ENCODE measurements around the gene DPYSL5.

DPYSL5 gene

GRCh38 chr2:26897807-26898479, 50.0 kb downstream of the DPYSL5 start:
- Mint-ChIP-seq H3K9me3 (no peaks in the 10 kb centered on the region), H3K4me1 (ENCODE audit: low read depth) (no peaks in the 10 kb centered on the region), H3K27me3 (ENCODE audit: low read depth) (peaks cover 21% of the 10 kb centered on the region), H3K36me3 (ENCODE audit: low read depth) (no peaks in the 10 kb centered on the region), H3K4me3 (no peak overlapping the region), H3K27ac (no peak overlapping the region)

- Mint-ChIP-seq H3K4me1 (ENCODE audit: low read depth) (no peaks in the 10 kb centered on the region), H3K27ac (no peak overlapping the region), H3K4me3 (no peak overlapping the region), H3K36me3 (ENCODE audit: low read depth) (no peaks in the 10 kb centered on the region), H3K9me3 (no peaks in the 10 kb centered on the region), H3K27me3 (ENCODE audit: low read depth) (peaks cover 21% of the 10 kb centered on the region)
Observed at GRCh38 chr2:26898480-26899078, 50.6 kb downstream of the DPYSL5 start.

GRCh38 chr2:26899500-26900164, 51.7 kb downstream of the DPYSL5 start:
- peaks cover 17% of the 10 kb centered on the region for H3K27me3 Mint-ChIP-seq (ENCODE audit: low read depth)
- no peak overlapping the region for H3K4me3 Mint-ChIP-seq
- H3K36me3 Mint-ChIP-seq (ENCODE audit: low read depth): no peaks in the 10 kb centered on the region
- H3K27ac Mint-ChIP-seq: no peak overlapping the region
- no peaks in the 10 kb centered on the region for H3K4me1 Mint-ChIP-seq (ENCODE audit: low read depth)
- no peaks in the 10 kb centered on the region for H3K9me3 Mint-ChIP-seq

GRCh38 chr2:26900831-26901321, 52.9 kb downstream of the DPYSL5 start:
- Mint-ChIP-seq H3K36me3 (ENCODE audit: low read depth) (no peaks in the 10 kb centered on the region), H3K9me3 (no peaks in the 10 kb centered on the region), H3K27ac (no peak overlapping the region), H3K4me1 (ENCODE audit: low read depth) (no peaks in the 10 kb centered on the region), H3K27me3 (ENCODE audit: low read depth) (peaks cover 17% of the 10 kb centered on the region), H3K4me3 (no peak overlapping the region)

- H3K4me3 Mint-ChIP-seq: no peak overlapping the region
- H3K4me1 Mint-ChIP-seq (ENCODE audit: low read depth): no peaks in the 10 kb centered on the region
- no peaks in the 10 kb centered on the region for H3K36me3 Mint-ChIP-seq (ENCODE audit: low read depth)
- peaks cover 16% of the 10 kb centered on the region for H3K27me3 Mint-ChIP-seq (ENCODE audit: low read depth)
- no peaks in the 10 kb centered on the region for H3K9me3 Mint-ChIP-seq
- H3K27ac Mint-ChIP-seq: no peak overlapping the region
Observed at GRCh38 chr2:26901326-26902183, 53.6 kb downstream of the DPYSL5 start.

- H3K9me3 Mint-ChIP-seq: no peaks in the 10 kb centered on the region
- H3K36me3 Mint-ChIP-seq (ENCODE audit: low read depth): no peaks in the 10 kb centered on the region
- no peak overlapping the region for H3K4me3 Mint-ChIP-seq
- no peak overlapping the region for H3K27ac Mint-ChIP-seq
- H3K27me3 Mint-ChIP-seq (ENCODE audit: low read depth): peaks cover 13% of the 10 kb centered on the region
- no peaks in the 10 kb centered on the region for H3K4me1 Mint-ChIP-seq (ENCODE audit: low read depth)
Observed at GRCh38 chr2:26903676-26904075, 55.7 kb downstream of the DPYSL5 start.

GRCh38 chr2:26904839-26905238, 56.9 kb downstream of the DPYSL5 start:
- no peaks in the 10 kb centered on the region for H3K9me3 Mint-ChIP-seq

GRCh38 chr2:26905341-26906198, 57.6 kb downstream of the DPYSL5 start:
- Mint-ChIP-seq H3K4me3 (no peak overlapping the region), H3K9me3 (no peaks in the 10 kb centered on the region), H3K4me1 (ENCODE audit: low read depth) (no peaks in the 10 kb centered on the region), H3K27ac (no peak overlapping the region), H3K27me3 (ENCODE audit: low read depth) (peaks cover 22% of the 10 kb centered on the region), H3K36me3 (ENCODE audit: low read depth) (no peaks in the 10 kb centered on the region)

More at GRCh38 chr2:26904839-26905238, 56.9 kb downstream of the DPYSL5 start:
- Mint-ChIP-seq H3K36me3 (ENCODE audit: low read depth) (no peaks in the 10 kb centered on the region), H3K27ac (no peak overlapping the region), H3K4me1 (ENCODE audit: low read depth) (no peaks in the 10 kb centered on the region), H3K4me3 (no peak overlapping the region), H3K27me3 (ENCODE audit: low read depth) (peaks cover 17% of the 10 kb centered on the region)

GRCh38 chr2:26907416-26907815, 59.5 kb downstream of the DPYSL5 start:
- Mint-ChIP-seq H3K4me3 (no peak overlapping the region), H3K27me3 (ENCODE audit: low read depth) (peaks cover 29% of the 10 kb centered on the region), H3K4me1 (ENCODE audit: low read depth) (no peaks in the 10 kb centered on the region), H3K36me3 (ENCODE audit: low read depth) (no peaks in the 10 kb centered on the region), H3K9me3 (no peaks in the 10 kb centered on the region), H3K27ac (no peak overlapping the region)

- no peaks in the 10 kb centered on the region for H3K9me3 Mint-ChIP-seq
- H3K27ac Mint-ChIP-seq: no peak overlapping the region
- H3K4me3 Mint-ChIP-seq: no peak overlapping the region
- peaks cover 30% of the 10 kb centered on the region for H3K27me3 Mint-ChIP-seq (ENCODE audit: low read depth)
- no peaks in the 10 kb centered on the region for H3K36me3 Mint-ChIP-seq (ENCODE audit: low read depth)
- H3K4me1 Mint-ChIP-seq (ENCODE audit: low read depth): no peaks in the 10 kb centered on the region
Observed at GRCh38 chr2:26910176-26910575, 62.2 kb downstream of the DPYSL5 start.

- H3K27ac Mint-ChIP-seq: no peak overlapping the region
- no peaks in the 10 kb centered on the region for H3K4me1 Mint-ChIP-seq (ENCODE audit: low read depth)
- no peaks in the 10 kb centered on the region for H3K36me3 Mint-ChIP-seq (ENCODE audit: low read depth)
- no peak overlapping the region for H3K4me3 Mint-ChIP-seq
- H3K9me3 Mint-ChIP-seq: no peaks in the 10 kb centered on the region
- H3K27me3 Mint-ChIP-seq (ENCODE audit: low read depth): peaks cover 30% of the 10 kb centered on the region
Observed at GRCh38 chr2:26911911-26912861, 64.3 kb downstream of the DPYSL5 start.

- Mint-ChIP-seq H3K27ac (no peak overlapping the region), H3K27me3 (ENCODE audit: low read depth) (peaks cover 21% of the 10 kb centered on the region), H3K4me1 (ENCODE audit: low read depth) (no peaks in the 10 kb centered on the region), H3K4me3 (no peak overlapping the region), H3K36me3 (ENCODE audit: low read depth) (no peaks in the 10 kb centered on the region), H3K9me3 (no peaks in the 10 kb centered on the region)
Observed at GRCh38 chr2:26913606-26913998, 65.7 kb downstream of the DPYSL5 start.

All from T-helper 1 cell treated with Interleukin-12 subunit alpha and Interleukin-12 subunit beta and Interleukin-4 antibody, amounts not matched to agents 30 μg/mL and 1 μg/mL, for 36 hours (primary cell).